Cardiac fibroblast (primary cell): ENCODE results near the gene OTOG.

Source experiments
- DNase-seq, 2 donors: peaks; one replicate each; pipeline versions ENCODE4 v3.0.0 to v3.0.0-alpha.2; 2010; ENCODE audit warnings: low read depth in 2 of 2
- H3K4me3 ChIP-seq, 2 donors: replicated peaks in 1 of 2; 1 replicate in 1 of 2; 2 replicates in 1 of 2; pipeline ENCODE4 v1.5.1; 2011; ENCODE audit warnings: low read depth in 2 of 2, low read length in 2 of 2, mild to moderate bottlenecking in 2 of 2, moderate library complexity in 1 of 2
- TF ChIP-seq, protein P1 (sequence below): IDR thresholded peaks from one replicate; pipeline ENCODE4 v1.5.1; 2011; ENCODE audit warnings: low read depth, mild to moderate bottlenecking, low read length, inconsistent platforms

Gene OTOG

DNA sequence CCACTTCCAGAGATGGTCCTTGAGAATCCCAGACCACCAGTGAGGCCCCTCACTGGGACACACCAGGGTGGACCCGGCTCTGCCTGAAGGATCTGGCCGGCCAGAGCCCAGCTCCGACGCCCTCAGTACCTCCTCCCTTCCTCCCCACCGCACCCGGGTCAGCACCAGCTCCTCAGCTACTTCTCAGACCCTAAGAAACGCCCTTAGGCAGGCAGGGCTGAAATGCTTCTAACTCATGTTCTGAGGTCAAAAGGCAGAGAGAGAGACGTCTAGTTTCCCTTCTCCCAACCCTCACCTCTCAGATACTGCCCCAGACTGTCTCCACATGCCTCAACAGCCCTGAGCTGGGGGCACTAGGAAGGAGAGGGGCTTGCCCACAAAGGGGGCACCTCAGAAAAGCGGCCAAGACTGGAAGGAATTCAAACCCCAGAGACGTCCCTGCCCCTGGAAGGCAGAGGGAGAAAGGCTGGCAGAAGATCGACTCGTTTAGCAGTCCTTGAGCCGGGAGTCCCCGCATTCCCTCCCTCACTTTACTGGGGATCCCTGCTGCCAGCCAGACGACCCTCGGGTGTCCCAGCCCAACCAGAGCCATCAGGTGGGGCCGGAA is 3.4 kb upstream of the OTOG start:
- no peak overlapping the region for H3K4me3 ChIP-seq
- no peak for DNase-seq
- TF ChIP-seq, protein P1, sequence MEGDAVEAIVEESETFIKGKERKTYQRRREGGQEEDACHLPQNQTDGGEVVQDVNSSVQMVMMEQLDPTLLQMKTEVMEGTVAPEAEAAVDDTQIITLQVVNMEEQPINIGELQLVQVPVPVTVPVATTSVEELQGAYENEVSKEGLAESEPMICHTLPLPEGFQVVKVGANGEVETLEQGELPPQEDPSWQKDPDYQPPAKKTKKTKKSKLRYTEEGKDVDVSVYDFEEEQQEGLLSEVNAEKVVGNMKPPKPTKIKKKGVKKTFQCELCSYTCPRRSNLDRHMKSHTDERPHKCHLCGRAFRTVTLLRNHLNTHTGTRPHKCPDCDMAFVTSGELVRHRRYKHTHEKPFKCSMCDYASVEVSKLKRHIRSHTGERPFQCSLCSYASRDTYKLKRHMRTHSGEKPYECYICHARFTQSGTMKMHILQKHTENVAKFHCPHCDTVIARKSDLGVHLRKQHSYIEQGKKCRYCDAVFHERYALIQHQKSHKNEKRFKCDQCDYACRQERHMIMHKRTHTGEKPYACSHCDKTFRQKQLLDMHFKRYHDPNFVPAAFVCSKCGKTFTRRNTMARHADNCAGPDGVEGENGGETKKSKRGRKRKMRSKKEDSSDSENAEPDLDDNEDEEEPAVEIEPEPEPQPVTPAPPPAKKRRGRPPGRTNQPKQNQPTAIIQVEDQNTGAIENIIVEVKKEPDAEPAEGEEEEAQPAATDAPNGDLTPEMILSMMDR, result no peak

DNA sequence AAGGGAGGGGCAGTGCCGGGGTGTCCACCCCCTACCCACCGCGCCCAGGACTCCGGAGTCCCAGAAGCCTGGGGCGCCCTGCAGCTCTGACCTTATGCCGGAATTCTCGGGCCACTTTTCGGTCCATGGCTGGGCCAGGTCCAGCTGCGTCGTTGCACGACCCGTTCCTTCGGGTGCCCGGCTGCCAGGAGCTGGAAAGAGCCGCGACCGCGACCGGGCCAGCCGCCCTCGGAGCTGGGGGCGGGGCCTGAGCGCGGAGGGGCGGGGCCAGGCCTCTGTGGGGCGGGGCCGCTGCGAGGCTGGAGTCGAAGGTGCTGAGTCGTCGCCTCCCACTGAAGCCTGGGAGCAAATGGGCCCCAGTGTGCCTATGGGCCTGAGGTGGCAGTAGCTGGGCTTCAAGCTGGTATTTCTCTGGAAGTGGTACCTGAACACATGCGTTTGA is 2.9 kb upstream of the OTOG start, which contains the start of gene USH1C:
USH1C (minus strand) TSS at position 236 of the 442 bp plus-strand sequence; CDS start at position 127, 109 bp downstream.
- TF ChIP-seq, protein P1, result no peak
- no peak within 1 kb of the TSS for H3K4me3 ChIP-seq
- no peak for DNase-seq

DNA sequence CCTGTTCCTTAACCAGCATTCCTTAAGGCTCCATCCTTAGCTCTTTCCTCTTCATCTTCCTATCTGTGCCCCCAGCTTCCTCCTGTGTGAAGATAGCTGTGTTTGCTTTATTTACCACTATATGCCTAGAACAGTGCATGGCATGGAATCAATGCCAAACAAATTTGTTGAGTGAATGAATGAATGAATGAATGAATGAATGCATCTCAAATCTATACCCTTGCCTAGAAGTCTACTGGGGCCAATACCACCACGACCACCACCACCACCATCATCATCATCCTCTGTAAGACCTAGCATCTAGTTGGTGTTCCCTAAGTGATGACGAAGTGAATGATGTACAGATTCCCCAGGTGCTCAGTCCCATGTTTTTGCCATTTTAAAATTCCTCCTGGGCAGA is 819 bp upstream of the OTOG start:
- no peak for DNase-seq
- no peak overlapping the region for H3K4me3 ChIP-seq
- TF ChIP-seq, protein P1, result no peak

DNA sequence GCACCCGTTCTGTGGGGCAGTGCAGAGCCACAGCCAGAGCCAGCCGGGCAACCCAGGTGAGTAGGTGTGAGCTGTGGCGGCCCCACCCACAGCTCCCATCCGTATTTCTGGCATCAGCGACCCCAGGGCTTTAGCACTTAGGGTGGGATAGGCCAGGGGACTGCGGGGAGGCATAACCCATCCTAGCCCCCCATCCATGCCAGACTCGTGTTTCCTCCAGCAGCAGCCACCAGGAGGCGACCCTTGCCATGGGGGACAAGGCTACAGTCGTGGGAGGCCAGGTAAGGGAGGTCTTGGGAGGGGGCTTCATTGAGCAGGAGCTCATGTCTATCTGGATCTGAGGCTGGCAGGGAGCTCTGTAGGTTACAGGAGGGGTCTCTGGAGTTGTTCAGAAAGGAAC is 873 bp downstream of the OTOG start:
- TF ChIP-seq, protein P1, result peak; percentile 6
- H3K4me3 ChIP-seq, result no peak overlapping the region
- no peak for DNase-seq

DNA sequence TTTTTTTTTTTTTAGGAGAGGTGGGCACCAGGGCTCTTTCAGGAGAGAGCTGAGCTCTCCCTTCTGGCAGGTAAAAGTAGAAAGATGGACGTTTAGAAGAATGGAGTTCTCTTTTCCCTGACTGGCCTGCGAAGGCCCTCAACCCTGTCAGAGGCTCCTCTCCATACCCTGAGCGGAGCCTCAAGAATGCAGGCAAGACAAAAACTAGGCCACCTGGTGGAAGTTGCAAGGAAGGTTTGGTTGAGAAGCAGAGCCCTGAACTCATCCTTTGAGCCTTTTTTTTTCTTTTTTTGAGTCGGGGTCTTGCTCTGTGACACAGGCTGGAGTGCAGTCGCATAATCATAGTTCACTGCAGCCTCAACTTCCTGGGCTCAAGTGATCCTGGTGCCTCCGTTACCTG is 1.4 kb downstream of the OTOG start:
- no peak for DNase-seq
- no peak overlapping the region for H3K4me3 ChIP-seq
- TF ChIP-seq, protein P1, result no peak

DNA sequence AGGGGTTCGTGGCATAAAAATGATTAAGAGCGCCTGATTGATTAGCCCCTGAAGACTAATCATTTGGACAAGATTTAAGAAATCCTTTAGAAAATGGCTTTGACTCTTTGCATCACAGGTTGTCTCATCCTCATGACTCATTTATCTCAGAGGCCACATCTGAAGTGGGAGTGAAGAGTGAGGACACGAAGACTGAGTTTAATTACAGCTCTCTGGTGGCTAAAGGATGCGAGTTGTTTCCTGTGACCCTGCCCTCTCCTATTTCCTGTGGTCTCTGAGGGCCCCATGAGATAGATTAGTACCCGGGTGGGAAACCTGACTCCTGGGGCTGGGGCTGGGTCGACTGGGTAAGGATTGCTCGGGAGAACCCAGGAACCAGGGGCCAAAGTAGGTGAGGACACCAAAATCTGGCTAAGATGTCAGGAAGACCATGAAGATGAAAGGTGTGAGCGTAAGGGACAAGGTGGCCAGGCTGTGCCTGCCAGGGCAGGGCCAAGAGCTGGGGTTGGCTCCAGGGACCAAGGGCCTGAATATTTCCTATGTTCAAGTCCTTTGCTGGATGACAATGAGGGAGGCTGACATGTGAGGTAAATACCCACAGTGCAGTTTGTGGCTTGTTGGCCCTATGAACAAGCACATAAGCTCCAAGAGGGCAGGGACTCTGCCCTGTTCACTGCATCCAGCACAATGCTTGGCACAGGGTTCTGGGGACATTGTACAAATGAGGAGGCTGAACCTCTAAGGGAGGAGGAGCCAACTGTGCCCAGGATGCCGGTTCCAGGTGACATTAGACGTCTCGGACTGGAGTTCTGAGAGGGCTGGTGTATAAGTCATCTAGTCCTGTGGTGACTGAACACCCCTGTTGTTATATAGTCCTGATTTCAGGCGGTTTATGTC is 3.6 kb downstream of the OTOG start:
- DNase-seq, result no peak
- TF ChIP-seq, protein P1, result no peak
- H3K4me3 ChIP-seq, result no peak overlapping the region
